Right ventricle myocardium superior (tissue), 1 donor: ENCODE data around the gene CYP46A1. TPM values are rescaled to one million over a fixed set of nuclear protein-coding genes. Genes with fewer than 3 reads are reported as not detected.
A peak's percentile ranks its signal among the peaks of the same experiment; 100 is the strongest.
"Not testable (repeated sequence)": the region's sequence is repeated elsewhere in the genome, so short reads cannot be mapped to it uniquely, and the experiment has no call there.

Experiments
- ATAC-seq: fragments of 200-7000 bp; cut with Tn5 transposase; one replicate; pipeline ENCODE4 v1.9.1; 2020; ENCODE audit warnings: mild to moderate bottlenecking; ENCODE audit not compliant: poor library complexity
- DNase-seq: peaks from one replicate; pipeline ENCODE4 v3.0.0-alpha.2; 2020
- intact Hi-C: fragments of 100-400 bp; cut with DNase I; formaldehyde crosslinking; loops from one replicate; pipeline ENCODE4 v1.11.2; 2022
- total RNA-seq: library from RNA; stranded (reverse); fragmentation: NEBNext Ultra II Directional; extraction: Animal tissue kit (Norgen Biotek cat#: 25700); gene quantifications from one replicate; pipeline ENCODE4 v1.2.1, GENCODE V29; 2021
- donor health status: DM: no; HTN: yes; CAD: no; lungs with severe emphysema.

Gene CYP46A1
- total RNA-seq, 1 donor from 2014 or later: 3.0 TPM

DNA sequence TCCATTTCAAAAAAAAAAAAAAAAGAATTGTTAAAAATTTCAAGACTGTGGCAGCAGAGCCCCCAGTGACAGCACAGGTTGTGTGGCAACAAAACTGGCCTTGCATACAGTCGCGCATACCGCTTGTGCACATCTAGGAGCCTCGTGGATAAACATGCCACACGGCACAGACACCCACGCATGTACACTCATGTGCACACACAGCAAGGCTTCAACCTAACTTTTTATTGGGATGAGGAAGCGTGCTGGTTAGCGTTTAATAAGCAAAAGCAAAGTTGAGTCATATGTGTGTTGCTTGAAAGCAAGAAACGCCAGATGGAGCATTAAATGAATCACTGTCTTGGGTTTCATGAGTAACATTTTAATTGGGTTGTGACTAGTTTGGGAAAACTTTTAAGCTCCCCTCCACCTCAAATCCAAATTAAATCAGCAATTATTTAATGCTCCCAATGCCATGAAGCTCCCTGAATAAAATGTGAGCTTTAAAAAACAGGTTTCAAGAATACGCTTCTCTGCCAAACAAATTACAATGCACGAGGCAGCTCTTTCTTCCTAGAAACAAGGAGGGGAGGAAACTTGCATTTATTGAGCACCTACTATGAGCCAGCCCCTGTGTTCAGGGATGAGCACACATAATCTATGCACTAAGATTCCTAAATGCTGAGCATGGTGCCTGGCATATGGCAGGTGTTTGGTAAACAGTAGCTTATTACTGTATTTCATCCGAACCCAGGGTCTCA is 73.4 kb downstream of the CYP46A1 start:
- DNase-seq (no peak), ATAC-seq (no peak)
- intact Hi-C loops: no loop called here

DNA sequence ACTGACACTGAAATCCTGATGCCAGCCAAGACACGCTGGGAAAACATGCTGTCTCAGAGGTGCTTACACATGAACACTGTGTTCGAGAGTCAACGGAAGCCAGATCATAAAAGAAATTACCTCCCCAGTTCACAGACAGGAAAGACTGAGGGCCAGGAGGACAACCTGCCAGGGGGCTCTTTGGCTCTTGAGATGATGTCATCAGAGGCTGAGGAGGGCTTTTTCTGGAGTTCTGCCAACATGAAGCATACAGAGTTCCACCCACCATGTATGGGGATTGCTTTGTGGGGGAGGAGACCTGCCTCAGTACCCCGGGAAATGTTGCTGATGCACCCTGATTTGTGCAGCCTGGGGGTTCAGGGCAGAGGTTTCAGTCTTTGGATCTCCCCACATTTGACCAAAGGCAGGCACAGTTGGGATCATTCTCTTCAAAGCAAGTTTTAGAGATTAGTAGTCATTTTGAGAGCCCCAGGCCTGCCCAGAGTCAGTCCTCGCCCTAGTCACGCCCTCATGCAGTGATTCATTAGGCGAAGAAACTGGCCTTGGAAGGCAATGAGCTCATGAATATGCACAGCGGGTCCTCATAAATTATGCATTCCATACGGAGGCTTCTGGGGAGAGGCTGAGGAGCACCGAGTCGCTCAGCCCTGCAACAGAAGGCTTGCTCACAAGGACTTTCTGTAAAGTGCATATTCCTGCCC is 74.2 kb downstream of the CYP46A1 start:
- ATAC-seq (no peak), DNase-seq (no peak)
- intact Hi-C loops: no loop called here

DNA sequence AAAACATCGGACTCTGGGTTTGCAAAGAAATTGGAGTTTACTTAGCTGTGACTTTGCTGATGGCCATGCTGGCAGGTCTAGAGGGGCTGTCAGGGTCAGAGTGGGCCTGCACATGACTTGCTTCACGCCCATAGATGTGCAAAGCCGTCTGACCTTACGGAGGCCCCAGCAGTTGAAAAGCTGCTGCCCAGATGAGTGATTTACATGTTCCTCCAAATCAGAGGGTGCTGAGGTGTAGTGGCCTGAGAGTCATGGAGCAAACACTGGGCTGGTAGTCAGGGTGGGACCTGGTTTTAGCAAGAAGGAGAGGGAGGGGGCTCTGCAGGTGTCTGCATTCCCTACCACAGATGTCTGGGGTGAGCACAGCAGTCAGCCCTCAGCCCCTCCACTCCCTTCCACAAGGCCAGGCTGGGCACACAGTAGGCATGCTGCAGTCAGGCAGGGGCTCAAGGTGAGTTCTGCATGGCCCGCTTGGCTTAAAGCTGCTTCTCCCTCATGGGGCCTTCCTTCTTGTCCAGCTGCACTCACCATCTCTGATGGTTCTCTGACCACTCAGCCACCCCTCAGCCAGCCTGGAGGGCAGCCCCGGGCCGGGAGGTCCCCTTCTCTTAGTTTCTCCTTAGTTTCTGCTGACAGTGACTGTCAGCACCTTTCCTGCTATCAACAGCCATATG is 74.9 kb downstream of the CYP46A1 start:
- intact Hi-C loops: no loop called here
- ATAC-seq (no peak), DNase-seq (peak; percentile 35)

DNA sequence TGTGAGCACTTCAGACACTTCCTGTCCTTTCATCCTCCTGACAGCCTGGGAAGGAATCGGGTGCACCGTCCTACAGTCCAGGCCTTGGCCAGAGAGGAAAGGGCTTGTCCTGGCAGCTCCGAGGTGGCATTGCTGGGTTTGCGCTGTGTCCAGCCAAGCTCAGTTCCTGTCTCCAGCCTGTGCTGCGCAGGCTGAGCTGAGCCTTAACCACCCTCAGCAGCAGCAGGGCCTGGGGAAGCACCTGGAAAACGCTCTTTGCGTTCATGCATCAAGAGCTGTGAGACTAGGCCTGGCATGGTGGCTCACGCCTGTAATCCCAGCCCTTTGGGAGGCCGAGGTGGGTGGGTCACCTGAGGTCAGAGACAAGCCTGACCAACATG is 75.4 kb downstream of the CYP46A1 start:
- ATAC-seq (peak; percentile 32), DNase-seq (peak; percentile 35)
- intact Hi-C loops: no loop called here

DNA sequence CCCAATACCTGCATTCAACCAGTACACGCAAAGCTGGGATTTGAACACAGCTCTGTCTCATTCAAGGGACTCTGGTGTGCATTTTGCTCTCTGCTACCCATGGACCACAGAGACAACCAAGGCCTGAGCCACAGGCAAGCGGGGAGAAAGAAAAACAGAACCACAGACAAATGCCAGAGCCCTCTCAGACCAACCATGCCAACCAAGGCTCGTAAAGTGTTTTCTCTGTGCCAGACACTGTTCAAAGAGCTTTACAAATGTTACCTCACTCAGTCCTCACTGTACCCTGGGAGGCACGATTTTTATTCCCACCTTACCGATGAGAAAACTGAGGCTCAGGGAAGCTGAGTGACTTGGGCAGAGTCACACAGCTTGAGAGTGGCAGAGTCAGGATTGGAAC is 76.7 kb downstream of the CYP46A1 start:
- ATAC-seq (no peak), DNase-seq (no peak)
- intact Hi-C loops: no loop called here

DNA sequence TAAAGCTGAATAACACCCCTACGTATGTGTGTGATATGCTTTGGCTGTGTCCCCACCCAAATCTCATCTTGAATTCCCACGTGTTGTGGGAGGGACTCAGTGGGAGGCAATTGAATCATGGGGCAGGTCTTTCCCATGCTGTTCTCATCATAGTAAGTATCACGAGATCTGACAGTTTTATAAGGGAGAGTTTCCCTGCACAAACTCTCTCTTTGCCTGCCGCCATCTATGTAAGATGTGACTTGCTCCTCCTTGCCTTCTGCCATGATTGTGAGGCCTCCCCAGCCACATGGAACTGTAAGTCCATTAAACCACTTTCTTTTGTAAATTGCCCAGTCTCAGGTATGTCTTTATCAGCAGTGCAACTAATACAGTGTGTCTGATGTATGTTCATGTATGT is 78.8 kb downstream of the CYP46A1 start:
- intact Hi-C loops, DNase-seq, ATAC-seq: not testable (repeated sequence)

DNA sequence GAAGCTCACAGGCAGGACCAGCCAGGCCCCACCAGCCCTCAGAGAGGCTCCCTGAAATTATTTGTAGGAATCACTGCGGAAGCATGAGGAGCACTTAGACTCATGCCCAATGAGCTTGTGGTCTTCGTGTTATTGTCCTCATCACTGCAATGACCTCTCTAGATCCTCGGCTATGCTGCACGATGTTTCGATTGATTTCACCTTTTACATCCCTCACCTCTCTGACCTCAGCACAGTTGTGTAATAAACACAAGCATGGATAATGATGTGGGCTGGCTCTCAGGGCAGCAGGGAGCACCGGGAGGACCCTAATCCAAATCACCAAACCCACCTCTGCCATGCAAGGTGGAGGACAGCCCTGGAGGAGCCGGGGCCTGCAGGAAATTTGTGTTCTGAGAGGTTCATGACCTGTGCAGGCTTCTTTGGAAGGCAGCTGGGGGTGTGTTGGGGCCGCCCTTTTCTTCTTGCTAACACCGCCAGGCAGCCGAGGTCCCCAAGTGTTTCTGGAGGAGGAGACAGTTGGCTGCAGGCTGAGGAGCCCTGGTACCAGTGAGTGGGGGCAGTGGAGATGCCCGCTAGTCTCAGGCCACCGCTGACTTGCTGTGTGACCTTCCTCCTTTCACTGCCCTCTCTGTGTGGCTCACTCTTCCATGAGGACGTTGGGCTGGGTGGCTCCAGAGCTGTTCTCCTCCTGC is 79.6 kb downstream of the CYP46A1 start:
- ATAC-seq (no peak), DNase-seq (no peak)
- intact Hi-C loops: no loop called here

DNA sequence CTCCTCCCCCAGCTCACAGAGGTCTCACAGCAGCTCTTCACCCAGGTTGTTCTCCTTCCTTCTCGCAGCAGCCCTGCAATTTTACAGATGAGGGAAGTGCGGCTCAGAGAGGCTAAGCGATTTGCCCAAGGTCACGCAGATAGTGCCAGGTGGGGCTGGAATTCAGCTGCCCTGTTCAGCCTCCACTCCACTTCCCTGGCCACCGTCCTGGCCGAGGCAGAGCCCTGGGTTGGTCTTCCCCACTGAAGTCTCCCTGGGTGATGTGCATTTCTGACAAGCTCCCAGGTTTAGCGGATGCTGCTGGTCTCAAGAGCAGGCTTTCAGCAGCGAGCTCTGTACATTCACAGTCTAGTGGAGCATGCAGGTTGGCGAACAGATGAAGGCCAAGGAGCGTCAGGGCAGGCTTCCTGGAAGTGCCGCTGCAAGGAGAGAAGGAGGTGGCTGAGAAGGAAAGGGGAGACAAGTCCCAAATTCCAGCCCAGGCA is 80.2 kb downstream of the CYP46A1 start:
- DNase-seq: no peak
- no peak for ATAC-seq
- intact Hi-C loops: no loop called here

DNA sequence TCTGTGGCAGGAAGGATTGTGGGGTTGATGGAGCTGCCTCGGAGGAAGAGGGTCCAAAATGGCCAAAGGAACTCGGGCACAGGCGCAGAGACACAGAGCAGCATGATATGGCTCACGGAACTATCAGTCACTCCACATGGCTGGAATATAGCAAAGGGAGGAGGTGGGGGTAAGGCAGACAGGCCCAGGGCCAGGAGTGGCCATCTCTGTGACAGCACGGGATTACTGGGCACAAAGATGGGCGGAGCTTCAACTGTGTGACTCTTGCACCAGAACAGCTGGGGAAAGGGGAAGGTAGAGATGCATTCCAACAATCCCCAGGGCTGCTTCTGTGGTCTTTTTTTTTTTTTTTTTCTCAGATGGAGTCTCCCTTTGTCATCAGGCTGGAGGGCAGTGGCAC is 84.3 kb downstream of the CYP46A1 start:
- no peak for DNase-seq
- peak; percentile 28 for ATAC-seq
- intact Hi-C loops: no loop called here

DNA sequence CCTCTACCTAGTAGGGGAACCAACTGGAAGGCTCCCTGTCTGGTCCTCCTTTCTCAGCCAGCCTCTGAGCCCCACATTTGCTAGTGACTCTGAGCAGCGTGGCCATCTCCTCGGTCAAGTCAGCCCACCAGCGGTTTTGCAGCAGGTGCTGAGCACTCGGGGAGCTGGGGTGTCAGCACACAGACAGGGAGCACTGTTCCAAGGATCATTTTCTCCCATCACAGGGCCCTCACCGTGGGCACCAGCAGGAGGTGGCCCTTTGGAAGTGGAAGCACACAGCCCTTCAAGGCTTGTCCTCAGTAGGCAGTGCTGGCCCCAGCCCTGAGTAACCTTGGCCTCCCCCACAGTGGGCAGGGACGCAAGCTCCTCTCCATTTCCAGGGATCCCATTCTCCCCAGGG is 85.0 kb downstream of the CYP46A1 start:
- ATAC-seq (no peak), DNase-seq (no peak)
- intact Hi-C loops: no loop called here

DNA sequence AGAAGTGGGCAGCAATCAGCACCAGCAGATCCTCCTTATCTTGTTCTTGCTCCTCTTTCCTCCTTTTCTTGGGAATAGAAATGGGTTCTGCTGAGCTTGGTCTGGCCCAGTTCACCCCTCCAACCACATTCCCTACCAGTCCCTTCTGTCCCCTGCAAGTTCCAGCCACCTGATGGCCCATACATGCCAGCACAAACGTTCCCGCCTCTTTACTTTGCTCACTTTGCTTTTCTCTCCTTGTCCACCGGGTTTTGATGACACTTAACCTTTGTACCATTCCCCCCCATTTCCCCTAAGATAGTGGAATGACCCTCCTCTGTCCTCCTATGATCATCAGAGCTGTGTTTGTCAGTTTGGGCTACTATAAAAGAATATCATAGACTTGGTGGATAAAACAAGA is 85.7 kb downstream of the CYP46A1 start:
- DNase-seq: no peak

DNA sequence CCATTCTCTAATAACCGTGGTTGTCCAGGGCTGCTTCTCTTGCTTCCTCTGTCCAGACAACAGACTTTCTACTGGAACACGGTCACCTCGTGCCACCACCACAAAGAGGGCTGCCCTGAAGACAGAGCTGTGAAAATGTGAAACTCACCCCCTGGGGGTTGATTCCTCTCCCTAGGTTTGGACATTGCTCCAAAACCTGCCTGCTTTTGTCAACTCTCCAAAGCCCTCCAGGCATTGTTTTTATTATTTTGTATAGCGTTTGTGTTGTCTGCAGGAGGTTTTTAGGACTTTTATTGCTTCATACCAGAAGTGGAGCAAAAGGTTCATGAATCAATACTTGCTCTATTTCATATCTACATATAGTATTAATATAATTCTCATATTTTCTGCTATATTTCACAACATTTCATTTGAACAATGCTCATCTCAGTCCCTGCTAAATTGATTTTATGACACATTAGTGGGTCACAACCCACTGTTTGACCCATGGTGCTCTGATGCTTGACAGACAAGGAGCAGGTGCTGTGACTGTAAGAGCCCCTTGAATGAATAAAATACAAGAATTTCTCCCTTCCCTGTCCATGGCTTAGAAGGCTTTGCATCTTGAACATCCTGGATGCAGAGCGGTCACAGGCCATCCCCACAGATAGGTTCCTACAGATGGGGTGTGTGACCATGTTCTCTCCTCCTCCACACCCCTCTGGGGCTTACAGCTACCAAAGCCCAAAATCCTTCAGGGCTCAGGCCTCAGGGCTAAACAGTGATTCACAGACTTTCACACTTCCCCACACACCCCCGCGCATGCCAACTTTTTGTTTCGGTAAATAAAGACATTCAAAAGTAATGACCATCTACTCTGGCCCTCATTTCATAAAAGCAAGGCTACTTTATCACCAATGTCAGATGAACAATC is 88.5 kb downstream of the CYP46A1 start:
- no peak for DNase-seq
- intact Hi-C loops: no loop called here
- ATAC-seq: no peak

More for the DNA sequence above, 85.7 kb downstream of the CYP46A1 start:
- ATAC-seq: no peak
- intact Hi-C loops: no loop called here

DNA sequence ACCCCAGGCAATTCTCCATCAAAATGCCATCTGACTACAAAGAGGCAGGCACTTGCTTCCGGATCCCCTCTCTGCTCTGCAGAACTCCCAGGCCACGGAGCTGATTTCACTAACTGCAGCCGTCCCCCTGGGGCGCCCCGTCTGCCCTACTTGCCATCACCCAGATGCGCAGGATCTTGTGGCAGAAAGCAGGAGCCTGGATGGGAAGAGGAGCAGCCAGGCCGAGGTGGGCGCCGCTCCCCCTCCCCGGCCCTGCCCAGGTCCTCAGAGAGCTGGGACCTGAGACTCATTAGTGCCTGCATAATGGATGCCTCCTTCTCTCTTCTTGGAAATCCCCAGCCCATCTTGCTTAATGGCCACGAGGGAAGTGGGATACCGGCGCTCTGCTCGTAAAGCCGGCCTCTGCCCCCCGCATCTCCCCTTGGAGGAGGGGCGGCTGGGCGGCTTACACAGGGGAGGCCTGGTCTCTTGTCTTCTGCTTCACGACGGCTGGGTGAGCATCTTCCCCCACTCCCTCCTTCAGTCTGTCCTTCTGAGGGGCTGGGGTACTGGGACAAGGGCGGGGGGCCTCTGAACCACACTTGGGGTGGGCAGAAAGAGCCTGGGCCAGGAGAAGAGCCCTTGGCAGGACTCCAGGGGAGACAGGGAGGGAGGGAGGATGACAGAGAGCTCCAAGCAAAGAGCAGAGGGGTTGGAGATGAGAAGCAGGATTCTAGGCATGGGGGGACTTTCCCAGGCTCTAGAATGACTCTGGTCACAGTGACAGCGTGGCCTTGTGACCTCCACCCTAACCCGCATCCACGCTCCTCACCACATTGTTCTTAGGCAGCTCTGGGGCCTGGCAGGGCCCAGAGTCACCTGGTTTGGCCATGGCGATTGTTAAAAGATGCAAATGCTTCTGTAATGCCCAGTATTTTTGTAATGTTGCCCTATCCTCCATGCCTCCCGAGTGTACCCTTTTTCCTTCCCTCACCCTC is 89.7 kb downstream of the CYP46A1 start:
- ATAC-seq (no peak), DNase-seq (no peak)
- intact Hi-C loops: no loop called here

DNA sequence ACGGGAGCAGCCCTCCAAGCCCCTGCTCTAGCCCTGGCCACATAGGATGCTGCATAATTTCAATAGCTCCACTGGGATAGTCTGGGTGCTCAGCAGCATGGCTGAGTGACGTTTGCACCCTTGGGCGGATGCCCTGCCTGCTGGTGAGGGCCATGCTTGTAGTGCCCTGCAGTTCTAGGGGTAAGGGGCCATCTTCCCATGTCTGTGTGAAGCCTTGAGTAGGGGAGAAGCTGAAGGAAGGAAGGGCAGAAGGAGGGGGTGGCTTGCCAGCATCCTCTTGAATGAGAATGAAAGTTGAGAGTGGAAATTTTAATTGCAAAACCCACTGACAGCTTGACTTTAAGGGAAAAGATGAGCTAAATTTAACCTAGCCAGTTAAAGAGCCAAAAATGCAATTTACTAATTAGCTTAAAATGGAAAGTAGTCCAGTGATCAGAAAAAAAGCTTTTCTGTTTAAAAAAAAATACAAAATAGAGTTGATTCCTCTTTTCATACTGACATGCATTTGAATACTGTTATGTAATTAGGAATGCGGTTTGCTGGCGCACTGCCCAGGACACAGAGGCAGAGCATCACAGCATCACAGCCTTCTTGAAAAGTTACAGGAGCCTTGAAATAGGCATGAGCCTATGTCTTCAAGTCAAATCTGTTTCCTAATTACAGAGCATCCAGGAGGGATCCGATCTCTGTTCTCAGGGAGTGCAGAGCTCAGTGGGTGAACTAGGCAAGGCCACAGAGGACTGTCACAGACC is 90.6 kb downstream of the CYP46A1 start:
- intact Hi-C loops: no loop called here
- ATAC-seq (peak; percentile 49), DNase-seq (peak; percentile 75)

DNA sequence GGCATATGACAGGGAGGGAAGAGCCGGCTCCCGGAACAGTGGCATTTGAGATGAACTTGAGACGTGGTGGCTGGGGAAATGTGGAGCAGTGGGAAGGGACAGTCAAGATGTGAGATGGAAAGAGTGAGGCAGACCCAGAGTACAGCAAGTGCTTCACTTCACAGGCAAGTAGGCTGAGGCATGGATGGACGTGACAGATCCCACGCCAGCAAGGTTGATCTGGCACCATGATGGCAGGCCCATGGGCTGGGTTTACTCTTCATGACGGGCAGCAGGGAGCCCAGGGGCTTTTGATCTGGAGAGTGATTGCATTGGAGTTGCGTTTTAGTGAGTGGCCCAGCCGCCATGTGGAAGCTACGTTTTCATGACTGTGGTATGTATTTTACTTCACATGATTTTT is 91.3 kb downstream of the CYP46A1 start:
- no peak for ATAC-seq
- DNase-seq: no peak
- intact Hi-C loops: no loop called here
